Lower leg skin (tissue), 4 donors: ENCODE measurements around the gene TSPAN15. TPM values are rescaled to one million over a fixed set of nuclear protein-coding genes. Genes with fewer than 3 reads are reported as not detected.

Experiments used
- DNase-seq, 2 donors: peaks; one replicate each; pipeline ENCODE4 v3.0.0-alpha.2; 2019; ENCODE audit warnings: low spot score in 2 of 2
- H3K4me3 ChIP-seq: fragments of 200-600 bp; sonication (generic); 2 replicates; pipeline ENCODE4 v1.5.1; 2017; ENCODE audit warnings: mild to moderate bottlenecking, low read depth; ENCODE audit not compliant: poor library complexity, severe bottlenecking
- CTCF ChIP-seq, 3 donors: fragments of 450-650 bp; IDR thresholded peaks; one replicate each; pipeline ENCODE4 v1.5.1; 2016; ENCODE audit warnings: antibody characterized with exemption in 3 of 3, mild to moderate bottlenecking in 3 of 3, moderate library complexity in 2 of 3
- POLR2A ChIP-seq, 2 donors: fragments of 450-650 bp; IDR thresholded peaks; one replicate each; pipeline ENCODE4 v1.6.1; 2016 to 2017; ENCODE audit warnings: antibody characterized with exemption in 2 of 2, mild to moderate bottlenecking in 1 of 2, moderate library complexity in 1 of 2
- WGBS, 2 donors: methylation state at CpG; one replicate each; pipeline ENCODE4 v1.1.5; 2018; 5-methylcytosine and 5-hydroxymethylcytosine counted together
- intact Hi-C: fragments of 100-400 bp; cut with DNase I; formaldehyde crosslinking; loops from one replicate; pipeline ENCODE4 v1.15.0; 2023; ENCODE audit warnings: low total_unique reads
- total RNA-seq, 4 donors: library from RNA; depleted of rRNA; stranded (reverse); fragments of >200 nt; gene quantifications; one replicate each; pipeline ENCODE4 v1.1.0, GENCODE V29; 2016

The TSPAN15 gene
- total RNA-seq, 4 donors from 2014 or later: 5.9 to 47.7 (median 13.0) TPM

GRCh38 chr10:69425041-69425440 is 26.2 kb upstream of the TSPAN15 start:
- intact Hi-C loops: loop anchor here (5.0 kb wide), 1 partner anchor 82 kb away; no protein-coding TSS in a partner anchor
- H3K4me3 ChIP-seq: no peak overlapping the region
- TF ChIP-seq POLR2A (IDR thresholded peaks at IDR 0.05): no peak
- TF ChIP-seq CTCF (IDR thresholded peaks at IDR 0.05): no peak
- WGBS, 2 donors: 89 to 95% methylated on average over 2 of the region's 2 CpGs
- DNase-seq: no peak

- no peak overlapping the region for H3K4me3 ChIP-seq
- TF ChIP-seq POLR2A (IDR thresholded peaks at IDR 0.05) (no peak), CTCF (IDR thresholded peaks at IDR 0.05) (no peak)
- peak in 1 of 2 donors; percentile 68 for DNase-seq
- WGBS, 2 donors: 51 to 62% methylated on average over 5 of the region's 5 CpGs
- intact Hi-C loops: loop anchor here (5.0 kb wide), 1 partner anchor 82 kb away; no protein-coding TSS in a partner anchor
Measured at GRCh38 chr10:69425511-69426298, 25.6 kb upstream of the TSPAN15 start.

- no peak for DNase-seq
- intact Hi-C loops: loop anchor here (5.0 kb wide), 1 partner anchor 81 kb away; no protein-coding TSS in a partner anchor
- WGBS, 2 donors: 87 to 93% methylated on average over 4 of the region's 4 CpGs
- no peak overlapping the region for H3K4me3 ChIP-seq
- TF ChIP-seq POLR2A (IDR thresholded peaks at IDR 0.05) (no peak), CTCF (IDR thresholded peaks at IDR 0.05) (no peak)
Measured at GRCh38 chr10:69426376-69426727, 24.9 kb upstream of the TSPAN15 start.

- intact Hi-C loops: loop anchor here (5.0 kb wide), 1 partner anchor 79 kb away; no protein-coding TSS in a partner anchor
- DNase-seq: peak in 1 of 2 donors; percentile 45
- WGBS, 2 donors: 81 to 84% methylated on average over 8 of the region's 8 CpGs
- no peak overlapping the region for H3K4me3 ChIP-seq
- TF ChIP-seq POLR2A (IDR thresholded peaks at IDR 0.05) (no peak), CTCF (IDR thresholded peaks at IDR 0.05) (no peak)
Measured at GRCh38 chr10:69428165-69428564, 23.1 kb upstream of the TSPAN15 start.

- DNase-seq: no peak
- no peak overlapping the region for H3K4me3 ChIP-seq
- intact Hi-C loops: no loop called here
- TF ChIP-seq POLR2A (IDR thresholded peaks at IDR 0.05): no peak
- no peak for TF ChIP-seq CTCF (IDR thresholded peaks at IDR 0.05)
- WGBS, 2 donors: 79 to 84% methylated on average over 2 of the region's 2 CpGs
Measured at GRCh38 chr10:69434169-69434568, 17.1 kb upstream of the TSPAN15 start.
